Measurements from ENCODE around the gene NAV3. TPM values are rescaled to one million over a fixed set of nuclear protein-coding genes. Genes with fewer than 3 reads are reported as not detected.

NAV3 gene
- polyA plus RNA-seq, 1 of the 3 experiments (the other 2 are of a cell fraction), result 10.5 TPM

- Histone ChIP-seq H3K27me3 (ENCODE audit: insufficient read depth) (no peaks in the 10 kb centered on the region), H3K27ac (ENCODE audit: low read depth in 2 of 2, low read length in 1 of 2) (no peak overlapping the region), H3K9me3 (no peaks in the 10 kb centered on the region), H2AFZ (ENCODE audit: low read depth) (no peak overlapping the region), H3F3A (replicated peaks; ENCODE audit: insufficient read depth) (peaks cover 8% of the 10 kb centered on the region), H4K20me1 (ENCODE audit: insufficient read depth) (no peaks in the 10 kb centered on the region), H3K79me2 (ENCODE audit: insufficient read depth) (no peaks in the 10 kb centered on the region; the same call in 1 of the 2 replicates), H3K9ac (no peak overlapping the region), H3K4me2 (no peak overlapping the region), H3K4me1 (ENCODE audit: control insufficient read depth in 1 of 2, insufficient read depth in 2 of 2, low read depth in 1 of 2, low read length in 1 of 2) (peaks cover 0 to 14% of the 10 kb centered on the region in 2 experiments; a peak in 2 of 4 replicates), H3K9me2 (no peaks in the 10 kb centered on the region), H3K36me3 (replicated peaks in 1 of 2; ENCODE audit: control insufficient read depth in 1 of 2, insufficient read depth in 2 of 2, low read length in 1 of 2) (no peaks in the 10 kb centered on the region), H3K4me3 (ENCODE audit: low read depth in 2 of 2, low read length in 1 of 2) (no peak overlapping the region)
- ChIA-PET POLR2A (no interaction called here), CTCF (no interaction called here)
- no peak for DNase-seq
- TF ChIP-seq ZBTB33 (IDR thresholded peaks at IDR 0.05; ENCODE audit: borderline replicate concordance, low read depth) (no peak), SIN3A (IDR thresholded peaks at IDR 0.05; ENCODE audit: borderline replicate concordance, low read depth, low read length) (no peak), TCF12 (IDR thresholded peaks at IDR 0.05) (no peak), JUND (IDR thresholded peaks at IDR 0.05) (no peak), RAD21 (IDR thresholded peaks at IDR 0.05; ENCODE audit: low read length) (no peak), IRF3 (IDR thresholded peaks at IDR 0.05; ENCODE audit: low read depth, low read length) (no peak), EP300 (IDR thresholded peaks at IDR 0.05; ENCODE audit: borderline replicate concordance in 1 of 2, low read depth in 1 of 2, low read length in 1 of 2) (no peak), TAF1 (IDR thresholded peaks at IDR 0.05; ENCODE audit: borderline replicate concordance, low read depth, low read length) (no peak)
Observed at GRCh38 chr12:77816196-77816595, 14.5 kb upstream of the NAV3 start.

GRCh38 chr12:77817276-77817675, 13.4 kb upstream of the NAV3 start:
- no peak overlapping the region for H3K4me2 ChIP-seq
- H3K4me3 ChIP-seq (ENCODE audit: low read depth in 2 of 2, low read length in 1 of 2), result no peak overlapping the region
- H2AFZ ChIP-seq (ENCODE audit: low read depth), result no peak overlapping the region
- H3K79me2 ChIP-seq (ENCODE audit: insufficient read depth), result no peaks in the 10 kb centered on the region; the same call in 1 of the 2 replicates
- no peaks in the 10 kb centered on the region for H3K36me3 ChIP-seq (replicated peaks in 1 of 2; ENCODE audit: control insufficient read depth in 1 of 2, insufficient read depth in 2 of 2, low read length in 1 of 2)
- H4K20me1 ChIP-seq (ENCODE audit: insufficient read depth), result no peaks in the 10 kb centered on the region
- no peaks in the 10 kb centered on the region for H3K27me3 ChIP-seq (ENCODE audit: insufficient read depth)
- H3K27ac ChIP-seq (ENCODE audit: low read depth in 2 of 2, low read length in 1 of 2), result no peak overlapping the region
- 31% methylated on average over 2 of the region's 2 CpGs for WGBS (ENCODE audit: low lambda C conversion rate)
- H3K9ac ChIP-seq, result no peak overlapping the region
- H3K9me2 ChIP-seq, result no peaks in the 10 kb centered on the region
- ChIA-PET POLR2A (no interaction called here), CTCF (interaction anchor here (1.4 kb wide), 1 partner anchor 108 kb away, joined by 3 read pairs; no protein-coding TSS in a partner anchor)
- H3K9me3 ChIP-seq, result no peaks in the 10 kb centered on the region
- H3F3A ChIP-seq (replicated peaks; ENCODE audit: insufficient read depth), result peaks cover 8% of the 10 kb centered on the region
- peaks cover 0 to 14% of the 10 kb centered on the region in 2 experiments; a peak in 2 of 4 replicates for H3K4me1 ChIP-seq (ENCODE audit: control insufficient read depth in 1 of 2, insufficient read depth in 2 of 2, low read depth in 1 of 2, low read length in 1 of 2)
- DNase-seq, result no peak
- TF ChIP-seq MEF2A (IDR thresholded peaks at IDR 0.05; ENCODE audit: borderline replicate concordance, low read depth) (no peak), RFX5 (IDR thresholded peaks at IDR 0.05; ENCODE audit: low read length) (no peak), TEAD4 (IDR thresholded peaks at IDR 0.05; ENCODE audit: borderline replicate concordance, insufficient read depth) (no peak), SMC3 (IDR thresholded peaks at IDR 0.05; ENCODE audit: low read depth, low read length) (no peak)
